ENCODE results near the gene PSMB9.

DNA sequence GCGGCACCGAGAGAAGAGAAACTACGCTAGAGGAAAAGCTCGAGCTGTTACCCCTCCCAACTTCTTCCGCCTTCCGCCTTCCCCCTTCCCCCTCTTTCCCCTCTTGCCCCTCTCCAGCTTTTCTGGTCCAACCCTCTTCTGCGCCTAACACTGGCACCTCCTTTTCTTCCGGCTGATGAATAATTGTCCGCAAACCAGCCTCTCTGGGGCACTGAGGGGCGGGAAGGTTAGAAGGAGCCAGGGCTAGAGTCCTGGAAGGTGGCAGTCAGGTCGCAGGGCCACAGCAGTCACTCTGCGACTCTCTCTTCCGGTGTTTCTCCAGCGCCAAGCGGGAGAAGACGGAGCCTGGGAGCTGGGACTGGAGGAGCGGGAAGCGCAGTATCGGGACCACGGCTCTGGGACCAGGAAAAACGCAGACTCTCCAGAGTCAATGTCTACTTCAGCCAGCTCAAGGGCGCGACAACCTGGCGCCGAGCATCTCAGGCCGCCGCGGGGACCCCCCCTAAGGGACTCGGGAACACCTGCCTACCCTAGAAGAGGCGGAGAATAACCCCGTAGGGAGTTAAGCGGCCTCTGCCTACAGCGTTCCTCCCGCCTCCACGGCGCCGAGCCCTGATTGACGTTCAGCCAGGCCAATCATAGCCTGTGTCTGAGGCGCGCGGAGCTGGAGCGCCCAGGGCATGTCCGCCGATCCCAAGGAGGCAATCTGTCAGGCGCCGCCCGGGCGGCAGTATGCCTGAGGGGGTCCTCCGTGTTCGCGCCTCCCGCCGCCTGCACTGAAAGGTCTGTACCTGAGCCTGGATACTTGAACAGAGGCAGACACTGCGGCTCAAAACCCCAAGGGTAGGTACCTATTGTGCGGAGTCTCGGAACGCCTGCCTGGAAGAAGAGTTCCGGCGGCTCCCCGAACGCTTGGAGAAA, 40.4 kb downstream of the PSMB9 start:
- TF ChIP-seq, protein P1, sequence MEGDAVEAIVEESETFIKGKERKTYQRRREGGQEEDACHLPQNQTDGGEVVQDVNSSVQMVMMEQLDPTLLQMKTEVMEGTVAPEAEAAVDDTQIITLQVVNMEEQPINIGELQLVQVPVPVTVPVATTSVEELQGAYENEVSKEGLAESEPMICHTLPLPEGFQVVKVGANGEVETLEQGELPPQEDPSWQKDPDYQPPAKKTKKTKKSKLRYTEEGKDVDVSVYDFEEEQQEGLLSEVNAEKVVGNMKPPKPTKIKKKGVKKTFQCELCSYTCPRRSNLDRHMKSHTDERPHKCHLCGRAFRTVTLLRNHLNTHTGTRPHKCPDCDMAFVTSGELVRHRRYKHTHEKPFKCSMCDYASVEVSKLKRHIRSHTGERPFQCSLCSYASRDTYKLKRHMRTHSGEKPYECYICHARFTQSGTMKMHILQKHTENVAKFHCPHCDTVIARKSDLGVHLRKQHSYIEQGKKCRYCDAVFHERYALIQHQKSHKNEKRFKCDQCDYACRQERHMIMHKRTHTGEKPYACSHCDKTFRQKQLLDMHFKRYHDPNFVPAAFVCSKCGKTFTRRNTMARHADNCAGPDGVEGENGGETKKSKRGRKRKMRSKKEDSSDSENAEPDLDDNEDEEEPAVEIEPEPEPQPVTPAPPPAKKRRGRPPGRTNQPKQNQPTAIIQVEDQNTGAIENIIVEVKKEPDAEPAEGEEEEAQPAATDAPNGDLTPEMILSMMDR (IDR thresholded peaks at IDR 0.05) = peak in 2 of 7 experiments; percentile 4 to 9
- TF ChIP-seq POLR2A (IDR thresholded peaks at IDR 0.05) = peak; percentile 83 to 93 (median 92)
